Activated T-cell treated with anti-CD3 and anti-CD28 coated beads for 48 hours (primary cell): ENCODE data around the gene NANOS3.
A peak's percentile ranks its signal among the peaks of the same experiment; 100 is the strongest.
"Not testable (repeated sequence)": the region's sequence is repeated elsewhere in the genome, so short reads cannot be mapped to it uniquely, and the experiment has no call there.

Experiments used
- DNase-seq: peaks from one replicate; pipeline ENCODE4 v3.0.0-alpha.2; 2020; ENCODE audit warnings: low read depth

The NANOS3 gene

GRCh38 chr19:13843104-13843921 is 33.6 kb upstream of the NANOS3 start:
- no peak for DNase-seq

GRCh38 chr19:13844130-13844631 is 32.8 kb upstream of the NANOS3 start:
- no peak for DNase-seq

- DNase-seq, result peak; percentile 95
Measured at GRCh38 chr19:13846557-13847406, 30.2 kb upstream of the NANOS3 start.

GRCh38 chr19:13847407-13848339 is 29.3 kb upstream of the NANOS3 start:
- peak; percentile 80 for DNase-seq

GRCh38 chr19:13848340-13848677 is 28.6 kb upstream of the NANOS3 start:
- DNase-seq, result no peak

- DNase-seq, result no peak
Measured at GRCh38 chr19:13848798-13849676, 27.9 kb upstream of the NANOS3 start.

- DNase-seq, result peak; percentile 77
Measured at GRCh38 chr19:13849991-13850909, 26.7 kb upstream of the NANOS3 start.

- no peak for DNase-seq
Measured at GRCh38 chr19:13850910-13851733, 25.8 kb upstream of the NANOS3 start.

GRCh38 chr19:13851734-13852114 is 25.2 kb upstream of the NANOS3 start:
- DNase-seq, result not testable (repeated sequence)

- not testable (repeated sequence) for DNase-seq
Measured at GRCh38 chr19:13852171-13852707, 24.7 kb upstream of the NANOS3 start.

- no peak for DNase-seq
Measured at GRCh38 chr19:13856497-13856896, 20.4 kb upstream of the NANOS3 start.

- no peak for DNase-seq
Measured at GRCh38 chr19:13859361-13859880, 17.5 kb upstream of the NANOS3 start.

GRCh38 chr19:13860679-13861391 is 16.1 kb upstream of the NANOS3 start:
- no peak for DNase-seq

- no peak for DNase-seq
Measured at GRCh38 chr19:13861392-13861713, 15.6 kb upstream of the NANOS3 start.

- peak; percentile 85 for DNase-seq
Measured at GRCh38 chr19:13861714-13862531, 15.0 kb upstream of the NANOS3 start.

- DNase-seq, result no peak
Measured at GRCh38 chr19:13864046-13864666, 12.8 kb upstream of the NANOS3 start.
